Measurements from ENCODE around the gene CDR2.
A peak's percentile ranks its signal among the peaks of the same experiment; 100 is the strongest.
"Not testable (repeated sequence)": the region's sequence is repeated elsewhere in the genome, so short reads cannot be mapped to it uniquely, and the experiment has no call there.

CDR2 gene

DNA sequence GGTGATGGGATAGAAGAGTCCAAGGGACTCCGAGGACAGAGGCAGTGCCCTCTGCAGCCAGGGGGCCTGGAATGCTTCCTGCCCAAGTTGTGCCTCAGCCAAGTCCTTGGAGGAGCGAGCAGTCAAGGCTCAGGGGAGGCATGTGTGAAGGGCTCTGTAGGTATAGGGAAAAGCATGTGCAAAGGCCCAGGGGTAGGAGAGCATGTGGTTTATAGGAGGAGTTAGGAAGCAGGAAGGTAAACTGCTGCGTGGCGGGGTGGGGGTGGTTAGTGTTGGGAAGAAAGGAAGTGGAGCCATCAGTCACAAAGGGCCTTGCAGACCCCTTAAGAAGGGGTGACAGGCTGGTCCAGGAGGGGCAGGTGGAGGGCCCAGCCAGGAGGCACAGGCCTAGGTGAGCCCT, 70.0 kb downstream of the CDR2 start:
- no CpG with 5 or more reads among the region's 4 CpGs for WGBS (ENCODE audit: extremely low coverage, insufficient coverage, low lambda C conversion rate)
- Histone ChIP-seq H2BK120ac (ENCODE audit: low read depth, low read length) (no peak overlapping the region), H3K4me3 (ENCODE audit: low read length) (no peak overlapping the region), H3K18ac (ENCODE audit: low read length) (no peak overlapping the region), H2BK5ac (ENCODE audit: low read length) (no peak overlapping the region), H3K27ac (ENCODE audit: low read depth, low read length) (no peak overlapping the region), H3K79me2 (ENCODE audit: control insufficient read depth, insufficient read depth, low read length) (peaks cover 36% of the 10 kb centered on the region), H3K23ac (ENCODE audit: low read length) (no peak overlapping the region), H3K4me1 (ENCODE audit: control insufficient read depth, low read depth, low read length) (no peaks in the 10 kb centered on the region), H4K8ac (ENCODE audit: low read depth, low read length) (no peak overlapping the region), H2BK15ac (replicated peaks; ENCODE audit: low read depth) (no peak overlapping the region), H2AK5ac (ENCODE audit: low read length) (no peak overlapping the region), H3K79me1 (ENCODE audit: low read length) (peaks cover 23% of the 10 kb centered on the region), H3K4me2 (ENCODE audit: low read length) (no peak overlapping the region), H3K4ac (ENCODE audit: low read depth, low read length) (no peak overlapping the region), H3K9ac (ENCODE audit: low read length) (no peak overlapping the region), H3K27me3 (ENCODE audit: insufficient read depth, low read length, poor library complexity) (no peaks in the 10 kb centered on the region), H4K5ac (ENCODE audit: low read length) (no peak overlapping the region), H3K56ac (ENCODE audit: low read length) (no peak overlapping the region), H3K36me3 (ENCODE audit: control insufficient read depth, insufficient read depth, low read length) (peaks cover 3% of the 10 kb centered on the region)
- no peak for DNase-seq

DNA sequence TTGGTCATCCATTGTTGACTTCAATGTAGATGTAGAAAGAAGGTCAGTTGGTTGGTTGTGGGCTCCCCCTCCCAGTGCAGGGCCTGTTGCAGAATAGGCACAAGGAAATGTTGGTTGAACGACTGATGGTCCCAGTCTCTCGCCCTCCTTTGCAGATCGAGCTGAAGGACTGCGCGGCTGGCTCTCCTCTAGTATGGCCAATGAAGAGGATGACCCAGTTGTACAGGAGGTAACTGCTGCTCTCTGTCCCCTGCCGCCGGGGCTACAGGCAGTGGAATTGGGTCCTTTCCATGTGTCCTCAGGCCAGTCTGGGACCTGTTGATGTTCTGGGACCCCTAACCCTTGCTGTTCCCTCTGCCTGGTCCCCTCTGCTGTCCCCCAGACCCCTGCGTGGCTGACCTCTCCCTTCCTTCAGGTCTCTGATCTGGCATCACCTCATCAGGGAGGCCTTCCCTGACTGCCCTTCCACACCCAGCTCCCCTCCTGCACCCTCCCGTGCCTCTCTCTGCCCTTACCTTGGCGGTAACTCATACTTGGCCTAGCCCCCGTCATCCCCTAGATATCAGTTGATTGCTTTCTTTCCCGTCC, 71.5 kb downstream of the CDR2 start:
- Histone ChIP-seq H3K23ac (ENCODE audit: low read length) (no peak overlapping the region), H2BK120ac (ENCODE audit: low read depth, low read length) (no peak overlapping the region), H3K79me1 (ENCODE audit: low read length) (peaks cover 29% of the 10 kb centered on the region), H4K5ac (ENCODE audit: low read length) (no peak overlapping the region), H4K8ac (ENCODE audit: low read depth, low read length) (no peak overlapping the region), H3K4me2 (ENCODE audit: low read length) (no peak overlapping the region), H3K9ac (ENCODE audit: low read length) (no peak overlapping the region), H3K56ac (ENCODE audit: low read length) (no peak overlapping the region), H3K4ac (ENCODE audit: low read depth, low read length) (no peak overlapping the region), H3K4me1 (ENCODE audit: control insufficient read depth, low read depth, low read length) (no peaks in the 10 kb centered on the region), H3K4me3 (ENCODE audit: low read length) (no peak overlapping the region), H2BK15ac (replicated peaks; ENCODE audit: low read depth) (no peak overlapping the region), H2AK5ac (ENCODE audit: low read length) (no peak overlapping the region), H3K18ac (ENCODE audit: low read length) (no peak overlapping the region), H3K27me3 (ENCODE audit: insufficient read depth, low read length, poor library complexity) (no peaks in the 10 kb centered on the region), H3K27ac (ENCODE audit: low read depth, low read length) (no peak overlapping the region), H3K36me3 (ENCODE audit: control insufficient read depth, insufficient read depth, low read length) (peaks cover 3% of the 10 kb centered on the region), H3K79me2 (ENCODE audit: control insufficient read depth, insufficient read depth, low read length) (peaks cover 49% of the 10 kb centered on the region), H2BK5ac (ENCODE audit: low read length) (no peak overlapping the region)
- no CpG with 5 or more reads among the region's 12 CpGs for whole genome bisulfite sequencing (ENCODE audit: extremely low coverage, insufficient coverage, low lambda C conversion rate)
- no peak for DNase-seq

DNA sequence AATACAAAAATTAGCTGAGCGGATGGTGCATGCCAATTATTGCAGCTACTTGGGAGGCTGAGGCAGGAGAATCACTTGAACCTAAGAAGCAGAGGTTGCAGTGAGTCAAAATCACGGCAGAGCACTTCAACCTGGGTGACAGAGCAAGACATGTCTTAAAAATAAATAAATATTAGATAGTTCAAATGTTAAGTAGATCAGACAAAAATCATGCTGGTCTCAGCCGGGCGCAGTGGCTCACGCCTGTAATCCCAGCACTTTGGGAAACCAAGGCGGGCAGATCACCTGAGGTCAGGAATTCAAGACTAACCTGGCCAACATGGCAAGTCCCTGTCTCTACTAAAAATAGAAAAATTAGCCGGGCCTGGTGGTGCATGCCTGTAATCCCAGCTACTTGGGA, 73.0 kb downstream of the CDR2 start:
- H4K8ac ChIP-seq (ENCODE audit: low read depth, low read length); H3K18ac ChIP-seq (ENCODE audit: low read length); H3K56ac ChIP-seq (ENCODE audit: low read length); DNase-seq; H2BK120ac ChIP-seq (ENCODE audit: low read depth, low read length); H3K27ac ChIP-seq (ENCODE audit: low read depth, low read length); H3K23ac ChIP-seq (ENCODE audit: low read length); H4K5ac ChIP-seq (ENCODE audit: low read length); H3K36me3 ChIP-seq (ENCODE audit: control insufficient read depth, insufficient read depth, low read length); H2AK5ac ChIP-seq (ENCODE audit: low read length); H3K4me1 ChIP-seq (ENCODE audit: control insufficient read depth, low read depth, low read length); H3K4me2 ChIP-seq (ENCODE audit: low read length); H2BK15ac ChIP-seq (replicated peaks; ENCODE audit: low read depth); H3K9ac ChIP-seq (ENCODE audit: low read length); H3K27me3 ChIP-seq (ENCODE audit: insufficient read depth, low read length, poor library complexity); H2BK5ac ChIP-seq (ENCODE audit: low read length); H3K4ac ChIP-seq (ENCODE audit: low read depth, low read length); H3K4me3 ChIP-seq (ENCODE audit: low read length): not testable (repeated sequence)
- no CpG with 5 or more reads among the region's 7 CpGs for WGBS (ENCODE audit: extremely low coverage, insufficient coverage, low lambda C conversion rate)
- Histone ChIP-seq H3K79me2 (ENCODE audit: control insufficient read depth, insufficient read depth, low read length) (peaks cover 49% of the 10 kb centered on the region), H3K79me1 (ENCODE audit: low read length) (peaks cover 25% of the 10 kb centered on the region)

DNA sequence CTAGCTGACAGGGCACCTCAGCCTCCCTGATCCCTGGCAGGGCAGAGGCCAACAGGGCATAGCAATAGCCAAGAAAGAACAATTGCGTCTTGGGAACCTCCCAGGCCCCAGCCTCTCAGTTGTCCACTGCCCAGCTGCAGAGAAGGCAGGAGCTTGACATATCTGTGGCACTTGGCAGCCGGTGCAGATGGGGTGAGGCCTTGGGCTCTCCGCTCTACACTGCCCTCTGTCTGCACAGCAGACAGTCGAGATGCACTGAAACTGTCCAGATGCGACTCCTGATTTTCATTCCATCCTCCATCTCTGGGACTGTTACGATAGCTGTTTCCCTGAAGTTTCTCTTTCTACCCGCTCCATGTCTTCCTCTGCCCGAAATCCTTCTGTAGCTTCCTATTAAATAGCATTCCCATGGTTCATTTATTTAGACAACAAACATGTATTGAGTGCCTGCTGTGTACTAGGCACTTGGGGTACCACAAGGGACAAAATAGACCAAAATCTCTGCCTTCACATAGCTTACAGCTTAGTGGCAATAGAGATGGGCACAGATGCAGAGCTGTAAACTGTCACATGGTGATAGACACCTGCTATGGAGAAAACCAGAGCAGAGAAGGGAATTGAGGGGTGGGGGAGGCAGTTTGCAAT, 73.9 kb downstream of the CDR2 start:
- H3K27me3 ChIP-seq (ENCODE audit: insufficient read depth, low read length, poor library complexity), result no peaks in the 10 kb centered on the region
- H3K27ac ChIP-seq (ENCODE audit: low read depth, low read length), result no peak overlapping the region
- DNase-seq, result peak; percentile 59
- H3K4me2 ChIP-seq (ENCODE audit: low read length), result no peak overlapping the region
- H3K4me3 ChIP-seq (ENCODE audit: low read length), result no peak overlapping the region
- H3K9ac ChIP-seq (ENCODE audit: low read length), result no peak overlapping the region
- H4K8ac ChIP-seq (ENCODE audit: low read depth, low read length), result no peak overlapping the region
- no CpG with 5 or more reads among the region's 8 CpGs for WGBS (ENCODE audit: extremely low coverage, insufficient coverage, low lambda C conversion rate)
- no peak overlapping the region for H4K5ac ChIP-seq (ENCODE audit: low read length)
- H2AK5ac ChIP-seq (ENCODE audit: low read length), result no peak overlapping the region
- H3K56ac ChIP-seq (ENCODE audit: low read length), result no peak overlapping the region
- peaks cover 49% of the 10 kb centered on the region for H3K79me2 ChIP-seq (ENCODE audit: control insufficient read depth, insufficient read depth, low read length)
- no peak overlapping the region for H2BK5ac ChIP-seq (ENCODE audit: low read length)
- H3K4me1 ChIP-seq (ENCODE audit: control insufficient read depth, low read depth, low read length), result no peaks in the 10 kb centered on the region
- no peak overlapping the region for H3K4ac ChIP-seq (ENCODE audit: low read depth, low read length)
- no peak overlapping the region for H2BK15ac ChIP-seq (replicated peaks; ENCODE audit: low read depth)
- peaks cover 3% of the 10 kb centered on the region for H3K36me3 ChIP-seq (ENCODE audit: control insufficient read depth, insufficient read depth, low read length)
- H3K79me1 ChIP-seq (ENCODE audit: low read length), result peaks cover 25% of the 10 kb centered on the region
- H3K23ac ChIP-seq (ENCODE audit: low read length), result no peak overlapping the region
- H2BK120ac ChIP-seq (ENCODE audit: low read depth, low read length), result no peak overlapping the region
- no peak overlapping the region for H3K18ac ChIP-seq (ENCODE audit: low read length)

DNA sequence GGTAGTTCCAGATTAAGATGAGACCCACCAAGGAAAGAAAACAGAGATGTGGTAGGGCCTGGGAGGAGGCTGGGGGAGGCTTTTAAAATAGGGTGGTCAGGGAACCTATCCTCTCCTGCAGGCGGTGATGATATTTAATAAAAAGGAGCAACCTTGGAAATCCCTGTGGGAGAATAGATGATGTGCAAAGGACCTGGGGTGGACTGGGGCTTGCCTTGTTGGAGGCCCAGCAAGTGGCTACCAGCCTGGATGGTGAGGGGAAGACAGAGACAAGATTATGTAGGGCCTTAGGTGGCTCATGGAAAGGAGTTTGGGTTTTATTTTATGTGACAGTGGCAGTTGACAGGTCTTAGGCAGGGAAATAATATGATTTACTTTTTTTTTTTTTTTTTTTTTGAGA, 75.4 kb downstream of the CDR2 start:
- Histone ChIP-seq H2AK5ac (ENCODE audit: low read length) (no peak overlapping the region), H3K79me2 (ENCODE audit: control insufficient read depth, insufficient read depth, low read length) (peaks cover 49% of the 10 kb centered on the region)

More for the DNA sequence above, 75.4 kb downstream of the CDR2 start:
- H3K23ac ChIP-seq (ENCODE audit: low read length), result no peak overlapping the region
- DNase-seq, result no peak
- H3K79me1 ChIP-seq (ENCODE audit: low read length), result peaks cover 25% of the 10 kb centered on the region
- H3K56ac ChIP-seq (ENCODE audit: low read length), result no peak overlapping the region
- no peak overlapping the region for H3K9ac ChIP-seq (ENCODE audit: low read length)
- H4K8ac ChIP-seq (ENCODE audit: low read depth, low read length), result no peak overlapping the region
- H2BK15ac ChIP-seq (replicated peaks; ENCODE audit: low read depth), result no peak overlapping the region
- no peak overlapping the region for H2BK120ac ChIP-seq (ENCODE audit: low read depth, low read length)
- H3K4me3 ChIP-seq (ENCODE audit: low read length), result no peak overlapping the region
- H3K4me2 ChIP-seq (ENCODE audit: low read length), result no peak overlapping the region
- H3K36me3 ChIP-seq (ENCODE audit: control insufficient read depth, insufficient read depth, low read length), result peaks cover 2% of the 10 kb centered on the region
- no peak overlapping the region for H4K5ac ChIP-seq (ENCODE audit: low read length)
- H3K4ac ChIP-seq (ENCODE audit: low read depth, low read length), result no peak overlapping the region
- H3K27ac ChIP-seq (ENCODE audit: low read depth, low read length), result no peak overlapping the region
- WGBS (ENCODE audit: extremely low coverage, insufficient coverage, low lambda C conversion rate), result no CpG with 5 or more reads among the region's 1 CpG
- no peaks in the 10 kb centered on the region for H3K27me3 ChIP-seq (ENCODE audit: insufficient read depth, low read length, poor library complexity)
- H2BK5ac ChIP-seq (ENCODE audit: low read length), result no peak overlapping the region
- H3K4me1 ChIP-seq (ENCODE audit: control insufficient read depth, low read depth, low read length), result no peaks in the 10 kb centered on the region
- H3K18ac ChIP-seq (ENCODE audit: low read length), result no peak overlapping the region
